Nephron (organoid): ENCODE measurements around the gene ADGRB3.
"Not testable (repeated sequence)": the region's sequence is repeated elsewhere in the genome, so short reads cannot be mapped to it uniquely, and the experiment has no call there.

Source experiments
- H3K27ac Mint-ChIP-seq, 3 experiments: 2 replicates each; pipeline ENCODE4 v1.8.0; 2020; ENCODE audit warnings: mixed read lengths in 3 of 3, mild to moderate bottlenecking in 2 of 3, moderate library complexity in 1 of 3
- H3K27me3 Mint-ChIP-seq: 2 replicates; pipeline ENCODE4 v1.8.0; 2021; ENCODE audit warnings: low read depth, mild to moderate bottlenecking, moderate library complexity, mixed read lengths
- H3K36me3 Mint-ChIP-seq: 2 replicates; pipeline ENCODE4 v1.8.0; 2020; ENCODE audit warnings: low read depth, mixed read lengths
- H3K4me1 Mint-ChIP-seq: 2 replicates; pipeline ENCODE4 v1.8.0; 2020; ENCODE audit warnings: mixed read lengths
- H3K4me3 Mint-ChIP-seq, 3 experiments: 2 replicates each; pipeline ENCODE4 v1.8.0; 2020; ENCODE audit warnings: mild to moderate bottlenecking in 3 of 3, mixed read lengths in 3 of 3, moderate library complexity in 2 of 3
- H3K9me3 Mint-ChIP-seq: 2 replicates; pipeline ENCODE4 v1.8.0; 2020; ENCODE audit warnings: mixed read lengths
- CTCF ChIP-seq, 3 experiments: fragments of 200-600 bp; sonication (generic); IDR thresholded peaks; one replicate each; pipeline ENCODE4 v1.5.0; 2021; ENCODE audit warnings: antibody characterized with exemption in 3 of 3; ENCODE audit not compliant: unreplicated experiment in 3 of 3

ADGRB3 gene

GRCh38 chr6:68892452-68892851 lies 257.4 kb downstream of the ADGRB3 start:
- H3K27ac Mint-ChIP-seq: no peak overlapping the region
- no peaks in the 10 kb centered on the region for H3K27me3 Mint-ChIP-seq
- TF ChIP-seq CTCF (IDR thresholded peaks at IDR 0.05; ENCODE audit: unreplicated experiment in 3 of 3): no peak
- H3K36me3 Mint-ChIP-seq: no peaks in the 10 kb centered on the region
- H3K4me1 Mint-ChIP-seq: no peaks in the 10 kb centered on the region
- no peak overlapping the region for H3K4me3 Mint-ChIP-seq
- peaks cover 6% of the 10 kb centered on the region for H3K9me3 Mint-ChIP-seq

- no peaks in the 10 kb centered on the region for H3K4me1 Mint-ChIP-seq
- H3K27me3 Mint-ChIP-seq: no peaks in the 10 kb centered on the region
- no peak for TF ChIP-seq CTCF (IDR thresholded peaks at IDR 0.05; ENCODE audit: unreplicated experiment in 3 of 3)
- no peak overlapping the region for H3K27ac Mint-ChIP-seq
- H3K9me3 Mint-ChIP-seq: peaks cover under 1% of the 10 kb centered on the region
- no peaks in the 10 kb centered on the region for H3K36me3 Mint-ChIP-seq
- no peak overlapping the region for H3K4me3 Mint-ChIP-seq
Observed at GRCh38 chr6:68895929-68896328, 260.8 kb downstream of the ADGRB3 start.

GRCh38 chr6:68901044-68901443 lies 266.0 kb downstream of the ADGRB3 start:
- TF ChIP-seq CTCF (IDR thresholded peaks at IDR 0.05; ENCODE audit: unreplicated experiment in 3 of 3): no peak

GRCh38 chr6:68911334-68911733 lies 276.3 kb downstream of the ADGRB3 start:
- Mint-ChIP-seq H3K9me3 (peaks cover 3% of the 10 kb centered on the region), H3K36me3 (no peaks in the 10 kb centered on the region), H3K4me1 (no peaks in the 10 kb centered on the region), H3K4me3 (no peak overlapping the region), H3K27ac (no peak overlapping the region), H3K27me3 (no peaks in the 10 kb centered on the region)
- TF ChIP-seq CTCF (IDR thresholded peaks at IDR 0.05; ENCODE audit: unreplicated experiment in 3 of 3): no peak

More at GRCh38 chr6:68901044-68901443, 266.0 kb downstream of the ADGRB3 start:
- Mint-ChIP-seq H3K4me3 (no peak overlapping the region), H3K27ac (no peak overlapping the region), H3K4me1 (no peaks in the 10 kb centered on the region), H3K9me3 (no peaks in the 10 kb centered on the region), H3K27me3 (no peaks in the 10 kb centered on the region), H3K36me3 (no peaks in the 10 kb centered on the region)

- H3K4me1 Mint-ChIP-seq: no peaks in the 10 kb centered on the region
- H3K27me3 Mint-ChIP-seq: no peaks in the 10 kb centered on the region
- H3K36me3 Mint-ChIP-seq: no peaks in the 10 kb centered on the region
- no peak overlapping the region for H3K4me3 Mint-ChIP-seq
- no peak for TF ChIP-seq CTCF (IDR thresholded peaks at IDR 0.05; ENCODE audit: unreplicated experiment in 3 of 3)
- H3K27ac Mint-ChIP-seq: no peak overlapping the region
- peaks cover 3% of the 10 kb centered on the region for H3K9me3 Mint-ChIP-seq
Observed at GRCh38 chr6:68911811-68912210, 276.7 kb downstream of the ADGRB3 start.

- not testable (repeated sequence) for H3K4me1 Mint-ChIP-seq, H3K9me3 Mint-ChIP-seq, H3K27me3 Mint-ChIP-seq, H3K4me3 Mint-ChIP-seq, H3K36me3 Mint-ChIP-seq, H3K27ac Mint-ChIP-seq
Observed at GRCh38 chr6:68912805-68913204, 277.7 kb downstream of the ADGRB3 start.
